Neural cell (in vitro differentiated cells): ENCODE data around the gene SKAP1. TPM values are rescaled to one million over a fixed set of nuclear protein-coding genes. Genes with fewer than 3 reads are reported as not detected.

ENCODE experiments used
- H2AFZ ChIP-seq: fragments of 200-600, 300-800 bp; sonication (generic), shearing (Covaris generic); 2 replicates; pipeline ENCODE4 v1.6.0; 2014; ENCODE audit warnings: low read depth, mild to moderate bottlenecking, antibody characterized with exemption, low read length, moderate library complexity
- H3F3A ChIP-seq: fragments of 200-600 bp; shearing (Covaris generic); 2 replicates; pipeline ENCODE4 v1.6.1; 2016; ENCODE audit warnings: mild to moderate bottlenecking, moderate library complexity, mixed read lengths, antibody characterized with exemption, low read length; ENCODE audit not compliant: insufficient read depth, poor library complexity, severe bottlenecking
- H3K27ac ChIP-seq: fragments of 200-600, 300-800 bp; sonication (generic), shearing (Covaris generic); 2 replicates; pipeline ENCODE4 v1.5.1; 2014; ENCODE audit warnings: mild to moderate bottlenecking, low read length, moderate library complexity
- H3K27me3 ChIP-seq: fragments of 300-800, 200-600 bp; sonication (generic), shearing (Covaris generic); 2 replicates; pipeline ENCODE4 v1.6.0; 2014; ENCODE audit warnings: mild to moderate bottlenecking, low read depth, low read length, moderate library complexity; ENCODE audit not compliant: insufficient read depth
- H3K36me3 ChIP-seq: fragments of 300-800, 200-600 bp; sonication (generic), shearing (Covaris generic); 2 replicates; pipeline ENCODE4 v1.5.1; 2014; ENCODE audit warnings: mild to moderate bottlenecking, antibody characterized with exemption, low read length, moderate library complexity; ENCODE audit not compliant: insufficient read depth
- H3K4me2 ChIP-seq: fragments of 300-800, 200-600 bp; sonication (generic), shearing (Covaris generic); 2 replicates; pipeline ENCODE4 v1.6.0; 2014; ENCODE audit warnings: mild to moderate bottlenecking, low read length
- H3K4me3 ChIP-seq: fragments of 300-800, 200-600 bp; sonication (generic), shearing (Covaris generic); 2 replicates; pipeline ENCODE4 v1.5.1; 2014; ENCODE audit warnings: mild to moderate bottlenecking, low read length, moderate library complexity
- H3K79me2 ChIP-seq: fragments of 200-600 bp; shearing (Covaris generic); replicated peaks from 2 replicates; pipeline ENCODE4 v1.6.0; 2014; ENCODE audit warnings: mild to moderate bottlenecking, low read length, moderate library complexity; ENCODE audit not compliant: insufficient read depth
- H3K9ac ChIP-seq: fragments of 300-800, 200-600 bp; sonication (generic), shearing (Covaris generic); 2 replicates; pipeline ENCODE4 v1.6.1; 2016; ENCODE audit warnings: mild to moderate bottlenecking, low read length, mixed read lengths
- H3K9me2 ChIP-seq: fragments of 200-600 bp; shearing (Covaris generic); 2 replicates; pipeline ENCODE4 v1.6.1; 2016; ENCODE audit warnings: mild to moderate bottlenecking, low read length, mixed read lengths; ENCODE audit not compliant: insufficient read depth
- H3K9me3 ChIP-seq: fragments of 200-600, 300-800 bp; sonication (generic), shearing (Covaris generic); 2 replicates; pipeline ENCODE4 v1.6.1; 2016; ENCODE audit warnings: mild to moderate bottlenecking, mixed run types, low read length, moderate library complexity, mixed read lengths
- H4K20me1 ChIP-seq: fragments of 200-600 bp; shearing (Covaris generic); 2 replicates; pipeline ENCODE4 v1.6.1; 2016; ENCODE audit warnings: mild to moderate bottlenecking, mixed run types; ENCODE audit not compliant: insufficient read depth
- EP300 ChIP-seq: fragments of 450-650 bp; conservative IDR thresholded peaks from 2 replicates; pipeline ENCODE4 v1.6.1; 2014; ENCODE audit warnings: antibody characterized with exemption, mild to moderate bottlenecking, moderate library complexity; ENCODE audit not compliant: poor library complexity, severe bottlenecking
- EZH2 ChIP-seq: fragments of 200-600, 300-800 bp; shearing (Covaris generic), sonication (generic); IDR thresholded peaks from 2 replicates; pipeline ENCODE4 v1.6.1; 2014; ENCODE audit warnings: antibody characterized with exemption, low read length, borderline replicate concordance, mild to moderate bottlenecking; ENCODE audit not compliant: insufficient read depth, poor library complexity, severe bottlenecking
- MXI1 ChIP-seq: fragments of 450-650 bp; conservative IDR thresholded peaks from 2 replicates; pipeline ENCODE4 v1.6.1; 2014; ENCODE audit warnings: antibody characterized with exemption, mild to moderate bottlenecking; ENCODE audit not compliant: poor library complexity, severe bottlenecking
- POLR2AphosphoS5 ChIP-seq: IDR thresholded peaks from 2 replicates; pipeline ENCODE4 v1.6.1; 2012
- RAD21 ChIP-seq: fragments of 450-650 bp; conservative IDR thresholded peaks from 2 replicates; pipeline ENCODE4 v1.6.1; 2014; ENCODE audit warnings: antibody characterized with exemption, mild to moderate bottlenecking, moderate library complexity
- SMC3 ChIP-seq: fragments of 450-650 bp; conservative IDR thresholded peaks from 2 replicates; pipeline ENCODE4 v1.6.1; 2014; ENCODE audit warnings: antibody characterized with exemption, mild to moderate bottlenecking, moderate library complexity; ENCODE audit not compliant: poor library complexity
- TAF1 ChIP-seq: IDR thresholded peaks from 2 replicates; pipeline ENCODE4 v1.6.1; 2012; ENCODE audit warnings: low read depth
- polyA plus RNA-seq: library from polyadenylated mRNA; depleted of rRNA; stranded (reverse); fragments of >200 nt; gene quantifications from 2 replicates; pipeline ENCODE4 v1.2.3, GENCODE V29; 2014
- TF ChIP-seq, protein P1 (sequence below): IDR thresholded peaks from 2 replicates; pipeline ENCODE4 v1.6.1; 2012; ENCODE audit warnings: borderline replicate concordance
- TF ChIP-seq, protein P2 (sequence below): fragments of 450-650 bp; IDR thresholded peaks from 2 replicates; pipeline ENCODE4 v1.5.1; 2014; ENCODE audit warnings: antibody characterized with exemption, mild to moderate bottlenecking, moderate library complexity; ENCODE audit not compliant: poor library complexity, severe bottlenecking

The SKAP1 gene
- polyA plus RNA-seq, 1 donor from 2014 or later = 0.63 TPM

DNA sequence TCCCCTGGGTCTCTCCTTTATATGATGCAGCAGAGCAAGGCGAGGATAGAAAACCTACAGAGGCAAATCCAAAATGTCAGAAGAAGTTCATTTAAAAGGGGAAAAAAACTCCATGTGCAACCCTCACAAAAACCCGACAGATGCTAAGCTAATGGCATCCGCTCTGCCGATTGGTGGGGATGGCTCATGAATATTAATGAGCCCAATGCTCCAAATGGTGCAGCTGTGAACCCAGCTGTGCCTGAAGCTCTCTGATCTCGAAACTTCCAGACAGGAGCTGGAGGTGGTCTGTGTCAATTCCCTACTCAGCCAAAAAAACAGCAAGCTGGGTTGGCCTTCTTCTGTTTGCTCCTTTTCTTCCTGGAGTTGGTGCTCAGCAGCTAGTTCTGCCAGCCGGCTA, 306.9 kb downstream of the SKAP1 start:
- no peaks in the 10 kb centered on the region for H3K9me3 ChIP-seq
- H3F3A ChIP-seq = no peaks in the 10 kb centered on the region
- H3K4me3 ChIP-seq = no peak overlapping the region
- no peaks in the 10 kb centered on the region for H3K9me2 ChIP-seq
- H3K4me2 ChIP-seq = no peak overlapping the region
- no peak overlapping the region for H3K9ac ChIP-seq
- H3K36me3 ChIP-seq = peaks cover 6% of the 10 kb centered on the region
- no peak overlapping the region for H3K27ac ChIP-seq
- no peak overlapping the region for H2AFZ ChIP-seq
- TF ChIP-seq EP300 (no peak), TAF1 (no peak), EZH2 (no peak), POLR2AphosphoS5 (no peak), RAD21 (no peak)
- TF ChIP-seq, protein P1, sequence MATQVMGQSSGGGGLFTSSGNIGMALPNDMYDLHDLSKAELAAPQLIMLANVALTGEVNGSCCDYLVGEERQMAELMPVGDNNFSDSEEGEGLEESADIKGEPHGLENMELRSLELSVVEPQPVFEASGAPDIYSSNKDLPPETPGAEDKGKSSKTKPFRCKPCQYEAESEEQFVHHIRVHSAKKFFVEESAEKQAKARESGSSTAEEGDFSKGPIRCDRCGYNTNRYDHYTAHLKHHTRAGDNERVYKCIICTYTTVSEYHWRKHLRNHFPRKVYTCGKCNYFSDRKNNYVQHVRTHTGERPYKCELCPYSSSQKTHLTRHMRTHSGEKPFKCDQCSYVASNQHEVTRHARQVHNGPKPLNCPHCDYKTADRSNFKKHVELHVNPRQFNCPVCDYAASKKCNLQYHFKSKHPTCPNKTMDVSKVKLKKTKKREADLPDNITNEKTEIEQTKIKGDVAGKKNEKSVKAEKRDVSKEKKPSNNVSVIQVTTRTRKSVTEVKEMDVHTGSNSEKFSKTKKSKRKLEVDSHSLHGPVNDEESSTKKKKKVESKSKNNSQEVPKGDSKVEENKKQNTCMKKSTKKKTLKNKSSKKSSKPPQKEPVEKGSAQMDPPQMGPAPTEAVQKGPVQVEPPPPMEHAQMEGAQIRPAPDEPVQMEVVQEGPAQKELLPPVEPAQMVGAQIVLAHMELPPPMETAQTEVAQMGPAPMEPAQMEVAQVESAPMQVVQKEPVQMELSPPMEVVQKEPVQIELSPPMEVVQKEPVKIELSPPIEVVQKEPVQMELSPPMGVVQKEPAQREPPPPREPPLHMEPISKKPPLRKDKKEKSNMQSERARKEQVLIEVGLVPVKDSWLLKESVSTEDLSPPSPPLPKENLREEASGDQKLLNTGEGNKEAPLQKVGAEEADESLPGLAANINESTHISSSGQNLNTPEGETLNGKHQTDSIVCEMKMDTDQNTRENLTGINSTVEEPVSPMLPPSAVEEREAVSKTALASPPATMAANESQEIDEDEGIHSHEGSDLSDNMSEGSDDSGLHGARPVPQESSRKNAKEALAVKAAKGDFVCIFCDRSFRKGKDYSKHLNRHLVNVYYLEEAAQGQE = no peak
- no peaks in the 10 kb centered on the region for H3K27me3 ChIP-seq
- no peaks in the 10 kb centered on the region for H4K20me1 ChIP-seq
- no peaks in the 10 kb centered on the region for H3K79me2 ChIP-seq

DNA sequence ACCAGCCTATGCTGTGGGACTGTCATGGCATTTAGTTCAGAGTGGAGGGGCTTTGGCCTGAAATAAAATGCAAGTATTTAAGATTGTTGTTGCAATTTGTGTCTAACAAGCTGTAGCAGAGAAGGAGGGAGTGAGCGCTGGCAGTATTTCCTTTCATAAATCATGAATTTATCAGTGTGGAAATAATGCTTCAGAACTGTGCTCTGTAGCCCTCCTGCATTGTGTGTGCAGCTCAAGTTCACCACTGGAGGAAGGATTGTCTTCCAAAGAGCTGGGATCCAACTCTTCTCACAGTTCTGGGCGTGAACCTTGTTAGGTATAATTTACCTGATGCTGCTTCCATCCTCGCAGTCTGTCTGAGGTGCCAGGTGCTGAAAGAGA, 307.4 kb downstream of the SKAP1 start:
- H3K79me2 ChIP-seq = no peaks in the 10 kb centered on the region
- H3F3A ChIP-seq = no peaks in the 10 kb centered on the region
- TF ChIP-seq, protein P2, sequence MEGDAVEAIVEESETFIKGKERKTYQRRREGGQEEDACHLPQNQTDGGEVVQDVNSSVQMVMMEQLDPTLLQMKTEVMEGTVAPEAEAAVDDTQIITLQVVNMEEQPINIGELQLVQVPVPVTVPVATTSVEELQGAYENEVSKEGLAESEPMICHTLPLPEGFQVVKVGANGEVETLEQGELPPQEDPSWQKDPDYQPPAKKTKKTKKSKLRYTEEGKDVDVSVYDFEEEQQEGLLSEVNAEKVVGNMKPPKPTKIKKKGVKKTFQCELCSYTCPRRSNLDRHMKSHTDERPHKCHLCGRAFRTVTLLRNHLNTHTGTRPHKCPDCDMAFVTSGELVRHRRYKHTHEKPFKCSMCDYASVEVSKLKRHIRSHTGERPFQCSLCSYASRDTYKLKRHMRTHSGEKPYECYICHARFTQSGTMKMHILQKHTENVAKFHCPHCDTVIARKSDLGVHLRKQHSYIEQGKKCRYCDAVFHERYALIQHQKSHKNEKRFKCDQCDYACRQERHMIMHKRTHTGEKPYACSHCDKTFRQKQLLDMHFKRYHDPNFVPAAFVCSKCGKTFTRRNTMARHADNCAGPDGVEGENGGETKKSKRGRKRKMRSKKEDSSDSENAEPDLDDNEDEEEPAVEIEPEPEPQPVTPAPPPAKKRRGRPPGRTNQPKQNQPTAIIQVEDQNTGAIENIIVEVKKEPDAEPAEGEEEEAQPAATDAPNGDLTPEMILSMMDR = no peak
- TF ChIP-seq MXI1 = no peak
- no peak for TF ChIP-seq TAF1
- TF ChIP-seq POLR2AphosphoS5 = no peak
- TF ChIP-seq, protein P1 = no peak
- no peak for TF ChIP-seq RAD21
- no peak for TF ChIP-seq EP300
- TF ChIP-seq EZH2 = no peak
- no peak for TF ChIP-seq SMC3
- no peak overlapping the region for H3K4me2 ChIP-seq
- H3K9me2 ChIP-seq = no peaks in the 10 kb centered on the region
- H3K9me3 ChIP-seq = no peaks in the 10 kb centered on the region
- H4K20me1 ChIP-seq = no peaks in the 10 kb centered on the region
- no peak overlapping the region for H3K27ac ChIP-seq
- no peak overlapping the region for H2AFZ ChIP-seq
- no peak overlapping the region for H3K4me3 ChIP-seq
- no peak overlapping the region for H3K9ac ChIP-seq
- no peaks in the 10 kb centered on the region for H3K27me3 ChIP-seq
- H3K36me3 ChIP-seq = peaks cover 6% of the 10 kb centered on the region
